Effector CD4-positive, alpha-beta T cell (primary cell): ENCODE measurements around the gene B4GALT6.

ENCODE experiments used
- DNase-seq: peaks from one replicate; pipeline ENCODE4 v3.0.0-alpha.2; 2020

The B4GALT6 gene

DNA sequence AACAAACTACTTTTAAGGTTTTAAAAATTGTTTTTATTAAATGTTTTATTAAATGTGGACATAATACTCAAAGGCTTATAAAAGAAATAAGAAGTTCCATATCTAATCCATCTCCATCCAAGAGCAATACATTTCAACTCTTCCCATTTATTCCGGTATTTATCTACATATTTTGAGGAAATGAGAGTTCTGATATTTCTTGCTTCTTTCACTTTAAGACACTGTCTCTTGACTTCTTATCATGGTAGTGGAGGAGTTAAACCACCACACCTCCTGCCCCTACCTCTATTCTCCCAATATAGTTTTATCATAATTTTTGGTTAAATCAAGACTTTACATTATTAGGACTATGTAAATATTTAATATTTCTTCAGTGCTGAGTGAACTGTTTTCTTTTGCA lies 52.0 kb downstream of the B4GALT6 start:
- no peak for DNase-seq

DNA sequence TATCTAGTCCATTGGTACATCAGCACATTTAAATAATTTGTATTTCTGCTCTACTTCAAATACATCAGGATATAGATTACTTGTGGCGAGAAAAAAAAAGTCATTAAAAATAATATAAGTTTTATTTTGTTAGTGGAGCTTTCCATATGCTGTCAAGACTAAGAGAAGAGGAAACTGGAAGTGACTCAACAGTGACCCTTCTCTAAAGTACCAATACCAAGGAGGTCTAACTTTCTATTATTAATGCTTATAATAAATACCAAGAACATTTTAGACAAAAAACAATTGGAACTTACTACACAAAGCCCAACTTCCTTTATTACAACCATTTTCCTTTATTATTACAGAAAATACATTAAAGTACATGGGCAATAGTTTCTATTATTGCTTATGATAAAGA lies 52.9 kb downstream of the B4GALT6 start:
- no peak for DNase-seq

DNA sequence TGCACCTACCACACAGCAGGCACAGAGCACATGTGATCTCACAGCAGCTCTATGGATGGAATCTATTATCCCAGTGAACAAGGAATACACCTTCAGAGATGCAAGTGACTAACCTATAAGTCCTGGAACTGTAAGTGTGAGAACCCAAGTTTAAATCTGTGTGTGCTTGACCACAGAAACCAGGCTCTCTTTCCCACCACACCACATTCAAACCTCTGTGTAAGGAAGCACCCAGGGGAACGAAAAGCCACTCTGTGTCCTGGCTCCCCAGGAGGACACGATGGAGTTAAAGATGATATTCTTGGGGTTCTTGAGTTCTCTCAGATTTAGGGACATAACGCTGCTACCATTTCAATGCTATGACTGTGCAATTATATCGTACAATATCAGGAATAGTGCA lies 53.8 kb downstream of the B4GALT6 start:
- DNase-seq, result no peak

GRCh38 chr18:31626409-31626808 lies 58.0 kb downstream of the B4GALT6 start:
- no peak for DNase-seq

- DNase-seq, result no peak
Measured at GRCh38 chr18:31624892-31625640, 59.3 kb downstream of the B4GALT6 start.

GRCh38 chr18:31619291-31619690 lies 65.1 kb downstream of the B4GALT6 start:
- no peak for DNase-seq

DNA sequence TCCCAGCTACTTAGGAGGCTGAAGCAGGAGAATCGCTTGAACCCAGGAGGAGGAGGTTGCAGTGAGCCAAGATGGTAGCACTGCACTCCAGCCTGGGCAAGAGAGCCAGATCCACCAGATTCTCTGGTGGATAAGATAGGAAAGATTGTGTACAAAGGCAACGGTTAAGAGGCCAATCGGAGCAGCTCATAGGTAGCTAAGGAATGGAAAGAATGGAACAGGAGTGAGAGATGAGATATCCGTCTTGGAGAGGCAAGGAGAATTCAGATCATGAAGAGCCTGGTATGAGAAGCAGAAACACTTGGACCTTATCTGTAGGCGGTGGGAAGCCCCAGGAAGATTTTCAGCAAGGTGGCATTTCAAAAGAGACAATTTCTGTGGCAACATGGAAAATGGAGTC lies 65.6 kb downstream of the B4GALT6 start:
- DNase-seq, result no peak

- DNase-seq, result no peak
Measured at GRCh38 chr18:31617031-31617717, 67.2 kb downstream of the B4GALT6 start.

- no peak for DNase-seq
Measured at GRCh38 chr18:31616586-31616985, 67.8 kb downstream of the B4GALT6 start.

DNA sequence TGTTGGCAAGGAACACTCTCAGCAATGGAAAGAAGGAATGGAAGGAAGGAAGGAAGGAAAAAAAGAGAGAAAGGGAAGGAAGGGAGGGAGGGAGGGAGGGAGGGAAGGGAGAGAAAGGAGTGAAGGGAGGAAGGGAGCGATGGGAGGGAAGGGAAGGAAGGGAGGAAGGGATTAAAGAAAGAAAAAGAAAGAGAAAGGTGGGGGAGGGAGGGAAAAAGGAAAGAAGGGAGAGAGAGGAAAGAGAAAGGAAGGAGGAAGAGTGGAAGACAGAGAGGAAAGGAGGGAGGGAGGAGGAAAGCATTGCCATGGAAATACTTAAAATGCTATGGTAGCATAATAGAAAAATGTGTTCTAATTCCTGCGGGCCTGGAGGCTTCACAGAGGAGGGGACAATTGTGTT lies 70.3 kb downstream of the B4GALT6 start:
- no peak for DNase-seq

DNA sequence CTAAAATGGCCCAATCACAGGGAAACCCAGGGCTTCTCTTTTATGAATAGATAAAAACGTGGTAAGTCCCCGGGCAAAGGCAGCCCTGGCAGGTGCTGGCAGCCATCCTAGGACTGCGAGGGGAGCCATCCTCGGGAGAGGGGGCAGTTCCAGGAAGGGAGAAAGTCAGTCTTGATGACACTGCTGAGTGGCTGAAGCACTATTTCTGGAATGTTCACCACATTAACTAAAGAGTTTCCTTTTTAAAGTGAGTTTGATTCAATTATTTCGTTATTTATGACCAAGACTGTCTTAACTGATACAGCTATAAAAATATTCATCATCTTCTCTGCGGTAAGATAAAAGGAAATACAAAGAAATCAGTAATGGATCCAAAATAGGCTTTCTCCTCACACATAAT lies 72.3 kb downstream of the B4GALT6 start:
- no peak for DNase-seq

GRCh38 chr18:31611511-31611910 lies 72.9 kb downstream of the B4GALT6 start:
- DNase-seq, result no peak

DNA sequence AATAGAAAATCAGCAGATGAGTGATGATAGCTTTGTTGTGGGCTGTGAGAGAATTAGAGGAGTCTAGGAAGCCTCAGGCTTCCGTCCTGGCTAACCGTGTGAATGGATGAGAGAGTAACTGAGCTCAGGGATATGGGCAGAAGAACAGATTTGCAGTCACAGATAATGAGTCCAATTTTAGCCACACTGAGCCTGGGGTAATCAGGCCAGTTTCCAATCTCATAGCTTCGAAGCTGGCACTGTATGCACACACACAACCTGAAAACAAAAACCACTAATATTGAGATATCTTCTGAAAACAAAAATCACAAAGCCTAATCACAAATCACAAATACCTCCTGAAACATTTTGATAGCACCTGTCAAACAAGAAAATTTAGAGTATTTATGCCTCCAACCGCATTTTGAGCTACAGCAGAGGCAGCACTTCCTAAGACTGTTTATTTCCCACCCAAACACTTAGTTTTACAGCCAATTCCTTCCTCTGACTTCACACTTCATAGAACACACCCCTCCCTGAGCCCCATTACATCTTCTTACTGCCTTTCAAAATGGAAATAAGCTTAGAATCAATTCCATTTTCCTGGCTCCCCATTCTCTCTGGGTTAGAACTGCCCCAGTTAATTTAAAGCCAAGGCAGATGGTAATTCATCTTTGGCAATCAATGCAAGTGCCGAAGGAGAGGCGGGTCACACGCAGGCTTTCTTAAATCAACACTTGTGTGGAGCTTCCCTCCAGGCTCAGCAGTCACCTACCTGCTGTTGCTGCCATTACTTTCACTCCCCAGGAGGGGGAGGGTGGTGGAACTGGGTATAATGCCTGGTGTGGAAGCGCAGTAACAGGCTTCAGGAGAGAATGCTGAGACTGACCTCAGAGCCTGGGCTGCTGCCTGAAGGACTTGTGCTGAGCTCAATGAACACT lies 73.8 kb downstream of the B4GALT6 start:
- DNase-seq, result no peak

GRCh38 chr18:31609886-31610285 lies 74.5 kb downstream of the B4GALT6 start:
- DNase-seq, result no peak

DNA sequence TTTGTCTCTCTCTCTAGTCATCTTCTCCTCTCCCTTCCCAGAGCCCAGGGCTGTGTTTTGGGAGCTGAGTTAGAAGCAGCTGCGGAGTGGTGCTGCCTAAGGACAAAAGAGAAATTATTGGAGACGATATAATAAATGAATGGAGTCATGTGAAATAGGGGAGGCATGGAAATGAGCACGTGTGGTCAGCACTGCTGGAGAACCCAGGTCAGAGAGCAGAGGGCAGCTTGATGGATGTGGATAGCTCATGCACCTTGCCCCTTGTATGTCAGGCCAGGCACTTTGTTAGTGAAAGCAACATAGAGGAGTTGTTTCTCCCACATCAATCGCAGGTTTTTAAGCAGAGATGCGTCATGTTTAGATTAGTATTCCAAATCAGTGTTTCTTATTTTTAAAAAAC lies 77.0 kb downstream of the B4GALT6 start:
- DNase-seq, result no peak

- DNase-seq, result no peak
Measured at GRCh38 chr18:31606265-31606664, 78.1 kb downstream of the B4GALT6 start.

GRCh38 chr18:31603315-31603714 lies 81.1 kb downstream of the B4GALT6 start:
- DNase-seq, result no peak

GRCh38 chr18:31598021-31598805 lies 86.2 kb downstream of the B4GALT6 start:
- no peak for DNase-seq

DNA sequence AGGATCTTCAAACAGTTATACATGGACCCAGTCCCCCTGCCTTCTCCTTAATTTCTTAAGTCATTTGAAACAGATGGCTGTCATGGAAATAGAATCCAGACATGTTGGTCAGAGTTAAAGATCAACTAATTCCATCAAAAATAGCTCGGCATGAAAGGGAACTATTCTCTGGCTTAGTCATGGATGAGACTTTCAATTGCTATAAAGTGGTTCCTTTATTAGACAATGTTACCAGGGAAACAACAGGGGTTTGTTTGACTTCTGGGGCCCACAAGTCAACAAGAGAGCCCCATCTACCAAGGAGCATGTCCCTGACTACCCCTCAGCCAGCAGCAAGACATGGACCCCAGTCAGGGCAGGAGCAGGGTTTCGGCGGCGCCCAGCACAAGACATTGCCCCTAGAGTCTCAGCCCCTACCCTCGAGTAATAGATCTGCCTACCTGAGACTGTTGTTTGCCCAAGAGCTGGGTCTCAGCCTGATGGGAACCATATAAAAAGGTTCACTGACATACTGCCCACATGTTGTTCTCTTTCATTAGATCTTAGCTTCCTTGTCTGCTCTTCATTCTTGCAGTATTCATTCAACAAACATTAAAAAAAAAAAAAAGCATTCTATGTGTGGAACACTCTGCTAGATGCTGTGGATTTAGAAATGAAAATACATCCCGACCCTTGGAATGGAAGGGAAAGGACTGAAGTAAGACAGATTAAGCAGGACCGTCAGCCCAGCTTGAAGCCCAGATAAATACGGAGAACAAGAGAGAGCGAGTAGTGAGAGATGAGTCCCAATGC lies 88.1 kb downstream of the B4GALT6 start:
- DNase-seq, result no peak

GRCh38 chr18:31595121-31595771 lies 89.1 kb downstream of the B4GALT6 start:
- no peak for DNase-seq

DNA sequence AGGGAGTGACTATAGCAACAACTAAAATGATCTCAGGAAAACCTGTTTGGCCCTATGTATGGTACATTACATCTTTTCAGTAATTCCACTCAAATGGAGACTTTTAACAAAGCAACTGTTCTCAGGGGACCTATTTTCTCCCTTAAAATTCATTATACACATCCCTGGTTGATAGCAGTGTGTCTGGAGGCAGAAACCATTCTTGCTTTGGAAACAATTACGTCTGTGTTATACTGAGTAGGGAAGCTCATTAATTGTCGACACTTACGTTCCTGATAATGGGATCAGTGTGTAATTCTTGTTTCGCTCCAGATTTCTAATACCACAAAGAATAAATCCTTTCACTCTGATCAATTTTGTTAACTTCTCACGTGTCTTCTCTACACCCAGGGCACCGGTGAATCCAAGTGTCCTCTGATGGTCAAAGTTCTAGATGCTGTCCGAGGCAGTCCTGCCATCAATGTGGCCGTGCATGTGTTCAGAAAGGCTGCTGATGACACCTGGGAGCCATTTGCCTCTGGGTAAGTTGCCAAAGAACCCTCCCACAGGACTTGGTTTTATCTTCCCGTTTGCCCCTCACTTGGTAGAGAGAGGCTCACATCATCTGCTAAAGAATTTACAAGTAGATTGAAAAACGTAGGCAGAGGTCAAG lies 91.7 kb downstream of the B4GALT6 start:
- DNase-seq, result no peak
